Epithelial cell of proximal tubule (primary cell): ENCODE measurements around the gene NELL2. TPM values are rescaled to one million over a fixed set of nuclear protein-coding genes. Genes with fewer than 3 reads are reported as not detected.

Experiments
- DNase-seq: peaks from one replicate; pipeline ENCODE4 v3.0.0-alpha.2; 2011; ENCODE audit warnings: low read depth
- H3K4me3 ChIP-seq: 2 replicates; pipeline ENCODE4 v1.5.1; 2011; ENCODE audit warnings: low read depth, mild to moderate bottlenecking, low read length
- CTCF ChIP-seq: conservative IDR thresholded peaks from 2 replicates; pipeline ENCODE4 v1.5.1; 2012; ENCODE audit warnings: low read depth, mild to moderate bottlenecking, low read length
- total RNA-seq: library from RNA; depleted of rRNA; stranded (reverse); fragments of >200 nt; gene quantifications from 2 replicates; pipeline ENCODE4 v1.2.3, GENCODE V29; 2015

Gene NELL2
- total RNA-seq, 1 donor from 2014 or later: 0.46 TPM

- H3K4me3 ChIP-seq: no peak overlapping the region
- TF ChIP-seq CTCF: no peak
- DNase-seq: no peak
Measured at GRCh38 chr12:44819884-44820283, 56.2 kb downstream of the NELL2 start.

- DNase-seq: no peak
- TF ChIP-seq CTCF: no peak
- H3K4me3 ChIP-seq: no peak overlapping the region
Measured at GRCh38 chr12:44817687-44818086, 58.4 kb downstream of the NELL2 start.

- no peak for DNase-seq
- no peak for TF ChIP-seq CTCF
- H3K4me3 ChIP-seq: no peak overlapping the region
Measured at GRCh38 chr12:44816446-44817017, 59.6 kb downstream of the NELL2 start.

- no peak overlapping the region for H3K4me3 ChIP-seq
- TF ChIP-seq CTCF: peak; percentile 35
- no peak for DNase-seq
Measured at GRCh38 chr12:44812062-44812461, 64.1 kb downstream of the NELL2 start.

- DNase-seq: no peak
- no peak overlapping the region for H3K4me3 ChIP-seq
- TF ChIP-seq CTCF: no peak
Measured at GRCh38 chr12:44804068-44804467, 72.0 kb downstream of the NELL2 start.

- no peak for TF ChIP-seq CTCF
- DNase-seq: no peak
- H3K4me3 ChIP-seq: no peak overlapping the region
Measured at GRCh38 chr12:44795970-44796369, 80.1 kb downstream of the NELL2 start.

GRCh38 chr12:44788731-44789130 lies 87.4 kb downstream of the NELL2 start:
- H3K4me3 ChIP-seq: no peak overlapping the region
- TF ChIP-seq CTCF: no peak
- no peak for DNase-seq
